ENCODE data around the gene ADRM1. TPM values are rescaled to one million over a fixed set of nuclear protein-coding genes. Genes with fewer than 3 reads are reported as not detected.

Gene ADRM1
- total and polyA plus RNA-seq, 10 of the 15 experiments (the other 5 are each of a cell fraction or from before 2014, with no cell fraction given), result 3.4 to 213 (median 95.9) TPM

DNA sequence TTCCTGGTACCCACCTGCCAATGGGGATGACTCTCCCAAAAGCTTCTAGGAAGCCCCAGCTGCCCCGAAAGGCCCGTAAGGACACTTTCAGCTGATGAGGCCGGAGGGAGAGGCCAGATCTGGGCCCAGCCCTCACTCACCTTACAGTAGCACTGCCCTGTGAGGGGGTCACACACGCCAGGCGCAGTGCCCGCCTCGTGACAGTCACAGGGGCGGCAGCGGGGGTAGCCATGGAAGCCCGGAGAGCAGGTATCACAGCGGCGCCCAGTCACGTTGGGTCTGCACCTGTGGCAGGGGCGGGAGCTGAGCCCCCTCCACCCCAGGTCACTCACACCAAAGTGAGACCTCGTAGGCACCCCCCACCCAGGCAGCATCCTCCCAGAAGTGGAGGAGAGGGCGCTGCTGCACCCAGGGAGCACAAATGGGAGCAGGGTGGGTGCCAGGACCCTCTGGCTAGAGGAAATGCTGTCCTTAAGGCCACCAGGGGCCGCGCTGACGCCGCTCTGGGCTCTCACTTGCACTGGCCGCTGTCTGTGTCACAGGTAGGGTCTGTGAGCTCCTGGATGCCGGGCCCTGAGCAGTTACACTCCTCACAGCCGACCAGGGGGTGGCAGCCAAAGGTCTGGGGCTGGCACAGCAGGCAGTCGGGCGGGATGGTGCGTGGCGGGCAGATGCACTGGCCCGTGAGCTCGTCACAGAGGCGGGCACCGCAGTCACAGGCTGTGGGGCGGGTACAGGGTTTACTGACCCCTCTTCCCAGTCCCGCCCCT lies 25.1 kb downstream of the ADRM1 start:
- Histone ChIP-seq H2AFZ (ENCODE audit: control insufficient read depth, low read depth, low read length) (no peak overlapping the region), H3K9ac (ENCODE audit: control insufficient read depth, insufficient read depth, low read length) (no peak overlapping the region), H3K4me3 (no peak overlapping the region), H3K4me2 (ENCODE audit: control insufficient read depth, insufficient read depth) (no peak overlapping the region), H3K27ac (ENCODE audit: control insufficient read depth, insufficient read depth) (no peak overlapping the region), H3K36me3 (ENCODE audit: control insufficient read depth in 2 of 2, insufficient read depth in 2 of 2, low read length in 1 of 2) (no peaks in the 10 kb centered on the region), H3K9me3 (replicated peaks; ENCODE audit: control insufficient read depth, insufficient read depth, low read length) (no peaks in the 10 kb centered on the region), H3K27me3 (replicated peaks in 1 of 2; ENCODE audit: control insufficient read depth in 2 of 2, insufficient read depth in 2 of 2, low read length in 1 of 2) (no peaks in the 10 kb centered on the region), H3K4me1 (ENCODE audit: control insufficient read depth, insufficient read depth, low read length) (no peaks in the 10 kb centered on the region), H4K20me1 (ENCODE audit: control insufficient read depth, insufficient read depth) (no peaks in the 10 kb centered on the region), H3K79me2 (ENCODE audit: control insufficient read depth, insufficient read depth, low read length) (no peaks in the 10 kb centered on the region)
- FAIRE-seq, result no peak
- no TSS peak for BruUV-seq (replicated peaks)
- ChIA-PET POLR2A (no interaction called here), CTCF (interaction anchor here (0.8 to 1.2 kb wide), 2 partner anchors 26 to 55 kb away, joined by 3 to 4 read pairs; partner anchors contain the start of gene ADRM1), RAD21 (ENCODE audit: unreplicated experiment) (no interaction called here), SMC1A (ENCODE audit: uncharacterized antibody, unreplicated experiment) (no interaction called here)
- peak; percentile 49; the same call in 2 of the 3 replicates for ATAC-seq
- no peak for TF ChIP-seq ZZZ3 (IDR thresholded peaks at IDR 0.05; ENCODE audit: control insufficient read depth, insufficient read length, low read depth)
- no peak for TF ChIP-seq CHD4 (IDR thresholded peaks at IDR 0.05)
- TF ChIP-seq SUPT20H (IDR thresholded peaks at IDR 0.05; ENCODE audit: borderline replicate concordance, control insufficient read depth, low read depth, low read length), result no peak
- TF ChIP-seq PML (IDR thresholded peaks at IDR 0.05; ENCODE audit: low read length), result no peak
- WGBS (ENCODE audit: insufficient coverage, insufficient replicate concordance, low lambda C conversion rate, missing lambda C conversion rate), result 60% methylated on average over 33 of the region's 33 CpGs
- no peak for DNase-seq (ENCODE audit: low read depth, low spot score)
- in situ Hi-C loops (cut with MboI) (no loop called here), intact Hi-C loops (cut with micrococcal nuclease; ENCODE audit: unreplicated experiment) (no loop called here)

DNA sequence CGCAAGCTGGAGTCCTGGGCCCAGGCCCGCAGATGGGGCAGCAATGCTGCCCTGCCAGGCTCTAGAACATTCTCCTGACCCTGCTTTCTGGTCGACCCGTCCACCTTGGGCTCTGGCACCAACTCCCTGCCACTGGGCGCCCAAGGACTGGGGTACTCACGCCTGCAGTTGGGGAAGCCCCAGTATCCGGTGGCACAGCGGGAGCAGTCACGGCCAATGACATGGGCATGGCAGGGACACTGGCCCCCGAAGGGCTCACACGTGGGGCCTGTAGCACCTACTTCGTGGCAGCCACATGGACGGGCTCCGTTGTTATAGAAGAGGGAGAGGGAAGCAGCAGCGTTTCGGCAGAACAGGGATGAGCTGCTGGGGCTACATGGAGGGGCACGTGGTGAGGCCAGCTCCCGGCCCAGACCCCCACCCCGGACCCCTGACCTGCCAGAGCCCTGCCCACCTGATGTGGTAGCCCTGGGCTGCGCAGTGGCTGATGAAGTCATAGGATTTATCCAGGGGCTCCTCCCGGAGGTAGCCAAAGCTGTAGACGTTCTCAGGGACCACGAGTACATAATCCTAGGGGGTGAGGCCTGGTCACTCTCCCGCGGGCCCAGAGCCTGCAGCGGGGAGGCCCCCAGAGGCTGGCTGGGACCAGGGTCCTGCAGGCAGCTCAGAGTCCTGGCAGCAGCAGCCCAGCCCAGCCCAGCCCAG lies 26.0 kb downstream of the ADRM1 start:
- H3K4me3 ChIP-seq, result no peak overlapping the region
- H3K27ac ChIP-seq (ENCODE audit: control insufficient read depth, insufficient read depth), result no peak overlapping the region
- FAIRE-seq (no peak), DNase-seq (ENCODE audit: low read depth, low spot score) (no peak), ATAC-seq (no peak)
- no TSS peak for BruUV-seq (replicated peaks)
- no peaks in the 10 kb centered on the region for H4K20me1 ChIP-seq (ENCODE audit: control insufficient read depth, insufficient read depth)
- H3K36me3 ChIP-seq (ENCODE audit: control insufficient read depth in 2 of 2, insufficient read depth in 2 of 2, low read length in 1 of 2), result no peaks in the 10 kb centered on the region
- H3K79me2 ChIP-seq (ENCODE audit: control insufficient read depth, insufficient read depth, low read length), result no peaks in the 10 kb centered on the region
- H3K4me1 ChIP-seq (ENCODE audit: control insufficient read depth, insufficient read depth, low read length), result no peaks in the 10 kb centered on the region
- ChIA-PET SMC1A (ENCODE audit: uncharacterized antibody, unreplicated experiment) (no interaction called here), POLR2A (no interaction called here), CTCF (interaction anchor here (1.2 kb wide), 1 partner anchor 27 kb away, joined by 3 read pairs; the partner anchor contains the start of gene ADRM1), RAD21 (ENCODE audit: unreplicated experiment) (no interaction called here)
- TF ChIP-seq, protein P1, sequence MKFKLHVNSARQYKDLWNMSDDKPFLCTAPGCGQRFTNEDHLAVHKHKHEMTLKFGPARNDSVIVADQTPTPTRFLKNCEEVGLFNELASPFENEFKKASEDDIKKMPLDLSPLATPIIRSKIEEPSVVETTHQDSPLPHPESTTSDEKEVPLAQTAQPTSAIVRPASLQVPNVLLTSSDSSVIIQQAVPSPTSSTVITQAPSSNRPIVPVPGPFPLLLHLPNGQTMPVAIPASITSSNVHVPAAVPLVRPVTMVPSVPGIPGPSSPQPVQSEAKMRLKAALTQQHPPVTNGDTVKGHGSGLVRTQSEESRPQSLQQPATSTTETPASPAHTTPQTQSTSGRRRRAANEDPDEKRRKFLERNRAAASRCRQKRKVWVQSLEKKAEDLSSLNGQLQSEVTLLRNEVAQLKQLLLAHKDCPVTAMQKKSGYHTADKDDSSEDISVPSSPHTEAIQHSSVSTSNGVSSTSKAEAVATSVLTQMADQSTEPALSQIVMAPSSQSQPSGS (IDR thresholded peaks at IDR 0.05; ENCODE audit: low read length), result no peak
- H3K27me3 ChIP-seq (replicated peaks in 1 of 2; ENCODE audit: control insufficient read depth in 2 of 2, insufficient read depth in 2 of 2, low read length in 1 of 2), result no peaks in the 10 kb centered on the region
- H2AFZ ChIP-seq (ENCODE audit: control insufficient read depth, low read depth, low read length), result no peak overlapping the region
- intact Hi-C loops (cut with micrococcal nuclease; ENCODE audit: unreplicated experiment), result no loop called here
- in situ Hi-C loops (cut with MboI), result no loop called here
- H3K9me3 ChIP-seq (replicated peaks; ENCODE audit: control insufficient read depth, insufficient read depth, low read length), result no peaks in the 10 kb centered on the region
- no peak overlapping the region for H3K4me2 ChIP-seq (ENCODE audit: control insufficient read depth, insufficient read depth)
- no peak overlapping the region for H3K9ac ChIP-seq (ENCODE audit: control insufficient read depth, insufficient read depth, low read length)
- WGBS (ENCODE audit: insufficient coverage, insufficient replicate concordance, low lambda C conversion rate, missing lambda C conversion rate), result 76% methylated on average over 25 of the region's 26 CpGs
